Prostate gland (tissue), 2 donors: Measurements from ENCODE around the gene SLC43A3. TPM values are rescaled to one million over a fixed set of nuclear protein-coding genes. Genes with fewer than 3 reads are reported as not detected.
"Not testable (repeated sequence)": the region's sequence is repeated elsewhere in the genome, so short reads cannot be mapped to it uniquely, and the experiment has no call there.

Experiments used
- DNase-seq: peaks from one replicate; pipeline ENCODE4 v3.0.0-alpha.2; 2019; ENCODE audit warnings: low spot score
- H3K27ac ChIP-seq, 2 donors: fragments of 200-600 bp; sonication (generic); 2 replicates each; pipeline ENCODE4 v1.5.1; 2017 to 2019
- H3K27me3 ChIP-seq: fragments of 200-600 bp; sonication (generic); replicated peaks from 2 replicates; pipeline ENCODE4 v1.5.1; 2019; ENCODE audit not compliant: insufficient read depth
- H3K36me3 ChIP-seq, 2 donors: fragments of 200-600 bp; sonication (generic); 1 replicate in 1 of 2; 2 replicates in 1 of 2; pipeline versions ENCODE4 v1.5.1 to v1.8.1; 2017 to 2019
- H3K4me1 ChIP-seq: fragments of 200-600 bp; sonication (generic); replicated peaks from 2 replicates; pipeline ENCODE4 v1.5.1; 2019
- H3K4me3 ChIP-seq, 2 donors: fragments of 200-600 bp; sonication (generic); 2 replicates each; pipeline ENCODE4 v1.5.1; 2017 to 2019
- H3K9me3 ChIP-seq: fragments of 200-600 bp; sonication (generic); 2 replicates; pipeline ENCODE4 v1.5.1; 2017
- POLR2A ChIP-seq: fragments of 450-650 bp; IDR thresholded peaks from one replicate; pipeline ENCODE4 v1.6.1; 2016; ENCODE audit warnings: antibody characterized with exemption, mild to moderate bottlenecking
- POLR2AphosphoS5 ChIP-seq: sonication (generic); formaldehyde crosslinking; IDR thresholded peaks from one replicate; pipeline ENCODE4 v1.6.1; 2017; ENCODE audit warnings: antibody characterized with exemption
- WGBS: methylation state at CpG from one replicate; pipeline ENCODE4 v1.1.5; 2018; 5-methylcytosine and 5-hydroxymethylcytosine counted together
- intact Hi-C: fragments of 100-400 bp; cut with DNase I; formaldehyde crosslinking; loops from one replicate; pipeline ENCODE4 v1.14.2; 2022
- total RNA-seq, 2 donors: library from RNA; depleted of rRNA; stranded (reverse); fragments of >200 nt; gene quantifications; one replicate each; pipeline ENCODE4 v1.1.0, GENCODE V29; 2016
- TF ChIP-seq, protein P1 (sequence below), 4 experiments: fragments of 200-600 bp in 2 of 4; fragments of 450-650 bp in 2 of 4; sonication (generic) in 2 of 4; IDR thresholded peaks; 1 replicate in 3 of 4; 2 replicates in 1 of 4; pipeline ENCODE4 v1.5.1; 2016 to 2019; ENCODE audit warnings: antibody characterized with exemption in 4 of 4, mild to moderate bottlenecking in 2 of 4, moderate library complexity in 2 of 4

The SLC43A3 gene
- total RNA-seq, 2 donors from 2014 or later, result 23.3 to 39.8 TPM

DNA sequence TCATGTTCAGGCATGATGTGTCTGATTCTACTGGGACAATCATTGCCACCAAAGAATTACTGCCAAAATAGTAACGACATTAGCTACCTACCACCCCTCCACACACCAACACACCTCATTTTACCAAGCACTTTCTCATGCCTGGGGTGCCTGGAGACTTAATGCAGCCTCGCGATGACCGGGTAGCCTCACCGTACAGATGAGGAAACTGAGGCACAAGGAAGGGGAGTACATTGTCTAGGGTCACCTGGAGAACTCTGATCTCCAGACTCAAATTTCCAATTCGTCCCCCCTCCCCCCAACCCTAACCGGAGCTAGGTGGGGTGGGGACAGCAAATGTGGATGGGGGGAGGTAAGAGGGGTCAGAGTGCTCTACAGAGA is 30.7 kb upstream of the SLC43A3 start:
- Histone ChIP-seq H3K9me3 (no peaks in the 10 kb centered on the region), H3K27ac (no peak overlapping the region), H3K4me1 (peaks cover 13% of the 10 kb centered on the region), H3K4me3 (no peak overlapping the region), H3K27me3 (peaks cover 3% of the 10 kb centered on the region), H3K36me3 (no peaks in the 10 kb centered on the region)
- DNase-seq, result no peak
- TF ChIP-seq POLR2AphosphoS5 (no peak), POLR2A (no peak)
- TF ChIP-seq, protein P1, sequence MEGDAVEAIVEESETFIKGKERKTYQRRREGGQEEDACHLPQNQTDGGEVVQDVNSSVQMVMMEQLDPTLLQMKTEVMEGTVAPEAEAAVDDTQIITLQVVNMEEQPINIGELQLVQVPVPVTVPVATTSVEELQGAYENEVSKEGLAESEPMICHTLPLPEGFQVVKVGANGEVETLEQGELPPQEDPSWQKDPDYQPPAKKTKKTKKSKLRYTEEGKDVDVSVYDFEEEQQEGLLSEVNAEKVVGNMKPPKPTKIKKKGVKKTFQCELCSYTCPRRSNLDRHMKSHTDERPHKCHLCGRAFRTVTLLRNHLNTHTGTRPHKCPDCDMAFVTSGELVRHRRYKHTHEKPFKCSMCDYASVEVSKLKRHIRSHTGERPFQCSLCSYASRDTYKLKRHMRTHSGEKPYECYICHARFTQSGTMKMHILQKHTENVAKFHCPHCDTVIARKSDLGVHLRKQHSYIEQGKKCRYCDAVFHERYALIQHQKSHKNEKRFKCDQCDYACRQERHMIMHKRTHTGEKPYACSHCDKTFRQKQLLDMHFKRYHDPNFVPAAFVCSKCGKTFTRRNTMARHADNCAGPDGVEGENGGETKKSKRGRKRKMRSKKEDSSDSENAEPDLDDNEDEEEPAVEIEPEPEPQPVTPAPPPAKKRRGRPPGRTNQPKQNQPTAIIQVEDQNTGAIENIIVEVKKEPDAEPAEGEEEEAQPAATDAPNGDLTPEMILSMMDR (IDR thresholded peaks at IDR 0.05), result no peak
- intact Hi-C loops, result loop anchor here (2.0 to 10.0 kb wide), 3 partner anchors 71 to 187 kb away; partner anchors contain the start of gene YPEL4
- WGBS, result 8% methylated on average over 7 of the region's 7 CpGs

DNA sequence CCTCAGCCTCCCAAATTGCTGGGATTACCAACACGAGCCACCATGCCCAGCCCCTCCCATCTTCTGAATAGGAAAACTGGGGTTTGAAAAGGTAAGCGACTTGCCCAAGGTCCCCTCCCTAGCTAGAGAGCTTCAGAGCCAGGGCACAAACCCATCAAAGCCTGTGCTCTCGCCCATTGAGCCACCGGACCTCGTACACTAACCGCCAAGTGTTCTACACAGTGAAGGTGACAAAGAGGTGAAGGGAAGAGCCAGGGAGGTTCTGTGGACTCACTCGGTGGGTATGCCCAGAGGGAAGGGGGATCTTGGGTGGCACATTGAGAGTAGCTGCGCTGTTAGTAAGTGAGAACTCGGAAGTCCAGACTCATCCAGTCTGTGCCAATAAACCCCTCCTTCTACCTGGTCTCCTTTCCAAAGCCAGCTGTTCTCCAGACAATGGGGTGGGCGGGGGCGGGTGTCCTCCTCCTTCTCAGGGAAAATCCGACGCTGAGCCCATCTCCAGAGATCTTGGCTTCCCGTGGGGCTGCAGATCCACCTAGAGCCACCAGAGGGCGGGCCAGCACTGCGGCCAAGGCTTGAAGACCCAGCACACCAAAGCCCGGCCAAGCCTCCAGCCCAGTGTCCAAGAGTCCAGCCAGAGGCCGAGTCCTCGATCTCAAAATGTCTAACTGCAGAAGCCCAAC is 30.2 kb upstream of the SLC43A3 start:
- no peak overlapping the region for H3K27ac ChIP-seq
- no peaks in the 10 kb centered on the region for H3K36me3 ChIP-seq
- H3K4me3 ChIP-seq, result no peak overlapping the region
- intact Hi-C loops, result loop anchor here (2.0 to 10.0 kb wide), 3 partner anchors 72 to 188 kb away; partner anchors contain the start of gene YPEL4
- peaks cover 13% of the 10 kb centered on the region for H3K4me1 ChIP-seq
- TF ChIP-seq POLR2A, result no peak
- TF ChIP-seq, protein P1 (IDR thresholded peaks at IDR 0.05), result peak; percentile 96 to 97 (median 96)
- TF ChIP-seq POLR2AphosphoS5, result peak; percentile 21
- peak; percentile 83 for DNase-seq
- no peaks in the 10 kb centered on the region for H3K9me3 ChIP-seq
- WGBS, result 5% methylated on average over 19 of the region's 19 CpGs
- H3K27me3 ChIP-seq, result peaks cover 3% of the 10 kb centered on the region

GRCh38 chr11:57453543-57454177 is 26.7 kb upstream of the SLC43A3 start:
- H3K4me3 ChIP-seq, result no peak overlapping the region
- no peaks in the 10 kb centered on the region for H3K9me3 ChIP-seq
- TF ChIP-seq POLR2A, result no peak
- no peak for TF ChIP-seq POLR2AphosphoS5
- TF ChIP-seq, protein P1 (IDR thresholded peaks at IDR 0.05), result no peak
- intact Hi-C loops, result loop anchor here (10.0 kb wide), 1 partner anchor 191 kb away; the partner anchor contains the start of gene YPEL4
- WGBS, result 81% methylated on average over 2 of the region's 2 CpGs
- H3K27me3 ChIP-seq, result peaks cover 3% of the 10 kb centered on the region
- no peak overlapping the region for H3K27ac ChIP-seq
- no peak for DNase-seq
- H3K36me3 ChIP-seq, result no peaks in the 10 kb centered on the region
- H3K4me1 ChIP-seq, result no peaks in the 10 kb centered on the region

DNA sequence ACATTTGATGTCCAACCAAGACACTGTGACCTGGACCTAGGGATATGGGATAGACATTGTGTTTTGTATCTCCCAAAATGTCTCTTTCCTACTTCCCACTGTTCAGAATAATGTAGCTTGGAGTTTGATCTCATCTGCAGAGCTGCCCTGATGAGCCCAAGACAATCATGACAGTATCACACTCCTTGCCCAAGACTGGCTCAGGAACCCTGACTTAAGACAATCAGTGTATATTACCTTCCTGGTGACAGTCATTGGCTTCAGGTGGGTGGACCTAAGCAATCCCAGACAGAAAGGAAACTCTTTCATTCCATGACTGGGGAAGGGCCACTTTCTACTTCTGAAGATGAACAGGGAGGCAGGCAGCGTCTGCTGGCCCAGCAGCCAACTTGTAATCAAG is 19.1 kb upstream of the SLC43A3 start:
- 58% methylated on average over 1 of the region's 1 CpG for WGBS

GRCh38 chr11:57445122-57445394 is 18.1 kb upstream of the SLC43A3 start:
- DNase-seq, H3K36me3 ChIP-seq, H3K4me3 ChIP-seq, H3K27me3 ChIP-seq, H3K4me1 ChIP-seq, H3K27ac ChIP-seq, H3K9me3 ChIP-seq, intact Hi-C loops: not testable (repeated sequence)
- 80% methylated on average over 9 of the region's 9 CpGs for WGBS

More for the DNA sequence above, 19.1 kb upstream of the SLC43A3 start:
- H3K9me3 ChIP-seq, result no peaks in the 10 kb centered on the region
- TF ChIP-seq POLR2A (no peak), POLR2AphosphoS5 (no peak)
- TF ChIP-seq, protein P1 (IDR thresholded peaks at IDR 0.05), result no peak
- DNase-seq, result no peak
- intact Hi-C loops, result no loop called here
- no peaks in the 10 kb centered on the region for H3K36me3 ChIP-seq
- peaks cover 2% of the 10 kb centered on the region for H3K27me3 ChIP-seq
- no peaks in the 10 kb centered on the region for H3K4me1 ChIP-seq
- H3K4me3 ChIP-seq, result no peak overlapping the region
- H3K27ac ChIP-seq, result no peak overlapping the region
